ENCODE data around the gene ACTL6A.

GRCh38 chr3:179531576-179531975 lies 31.1 kb upstream of the ACTL6A start:
- TF ChIP-seq REST (IDR thresholded peaks at IDR 0.05; ENCODE audit: insufficient read depth in 1 of 2, low read depth in 2 of 2, low read length in 2 of 2): no peak
- TF ChIP-seq POLR2AphosphoS5 (IDR thresholded peaks at IDR 0.05; ENCODE audit: low read depth, low read length): no peak
- no peak for TF ChIP-seq FOXP2 (optimal IDR thresholded peaks at IDR 0.05; ENCODE audit: borderline replicate concordance, extremely low read depth, extremely low read length, insufficient read depth)
- no peak for TF ChIP-seq SIN3A (IDR thresholded peaks at IDR 0.05; ENCODE audit: borderline replicate concordance, insufficient read depth, low read length)

Measured in PFSK-1 (cell line).